ENCODE results near the gene PDE4D.

GRCh38 chr5:59274106-59274636 is 619.4 kb downstream of the PDE4D start:
- TF ChIP-seq ARNT (IDR thresholded peaks at IDR 0.05) (no peak), SP1 (IDR thresholded peaks at IDR 0.05) (no peak), FOXK2 (IDR thresholded peaks at IDR 0.05) (no peak), ZNF384 (IDR thresholded peaks at IDR 0.05) (no peak), LEF1 (IDR thresholded peaks at IDR 0.05; ENCODE audit: borderline replicate concordance) (no peak), NFRKB (IDR thresholded peaks at IDR 0.05) (no peak)

All from HEK293T (cell line).